HG03097 (cell line): ENCODE results near the gene ZNF512B.
A peak's percentile ranks its signal among the peaks of the same experiment; 100 is the strongest.
"Not testable (repeated sequence)": the region's sequence is repeated elsewhere in the genome, so short reads cannot be mapped to it uniquely, and the experiment has no call there.

ENCODE experiments used
- ATAC-seq: cut with Tn5 transposase; IDR thresholded peaks from one replicate; pipeline ENCODE4 v1.9.1; 2021; ENCODE audit not compliant: unreplicated experiment, low FRiP score

ZNF512B gene

DNA sequence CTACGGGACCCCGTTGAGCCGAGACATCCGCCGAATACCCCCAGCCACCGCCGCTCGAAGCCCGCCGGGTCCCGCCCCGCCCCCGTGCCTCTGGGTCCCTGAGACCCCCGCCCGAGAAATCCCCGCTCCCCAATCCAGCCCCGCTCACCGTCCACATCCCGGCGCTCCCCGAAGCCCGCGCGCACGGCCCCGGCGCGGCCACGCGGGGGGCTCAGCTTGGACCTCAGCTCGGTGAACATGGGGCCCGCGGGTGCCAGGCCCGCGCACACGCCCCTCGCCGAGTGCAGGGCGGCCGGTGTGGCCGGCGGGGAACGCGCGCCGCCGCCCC, 9.5 kb upstream of the ZNF512B start:
- no peak for ATAC-seq

DNA sequence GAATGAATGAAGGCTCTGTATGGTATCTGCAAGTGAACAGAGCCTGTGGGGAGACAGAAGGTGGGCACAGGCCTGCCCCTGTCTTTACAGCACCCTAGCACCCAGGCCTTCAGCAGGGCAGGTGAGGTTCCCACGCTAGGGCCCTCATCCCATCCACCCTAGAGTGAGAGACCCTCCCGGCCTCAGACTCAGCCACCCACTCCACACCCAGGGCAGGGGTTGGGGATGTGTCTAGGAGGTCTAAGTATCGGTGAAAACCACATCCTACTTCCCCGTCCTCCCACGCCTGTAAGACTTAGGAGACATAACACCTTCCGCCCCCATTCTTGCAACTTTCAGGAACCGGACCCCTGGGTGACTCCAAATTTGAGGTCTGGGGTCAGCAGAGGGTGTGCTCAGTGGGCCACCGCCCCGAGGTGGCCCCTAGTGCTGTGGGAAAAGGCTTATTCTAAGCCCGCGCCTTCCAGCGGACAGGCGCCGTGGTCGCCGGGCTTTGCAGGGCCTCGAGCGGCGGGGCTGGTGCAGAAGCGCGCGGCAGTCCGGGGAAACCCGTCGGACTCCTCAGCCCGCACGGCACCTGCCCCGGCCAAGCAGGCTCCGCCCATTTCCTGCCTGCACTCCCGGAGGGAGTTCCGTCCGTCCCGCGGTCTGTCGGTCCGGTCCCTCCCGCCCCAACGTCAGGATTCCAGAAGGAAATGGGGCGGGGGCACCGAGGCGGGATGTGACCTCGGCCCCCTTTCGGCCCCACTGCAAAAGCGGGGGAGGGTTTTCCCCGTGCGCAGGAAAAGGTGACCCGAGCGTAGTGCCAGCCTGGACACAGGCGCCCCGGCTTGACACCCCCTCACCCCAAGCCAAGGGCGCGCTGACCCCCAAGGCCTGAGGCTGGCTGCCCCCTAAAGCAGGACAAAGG, 8.8 kb upstream of the ZNF512B start:
- peak; percentile 27 for ATAC-seq

DNA sequence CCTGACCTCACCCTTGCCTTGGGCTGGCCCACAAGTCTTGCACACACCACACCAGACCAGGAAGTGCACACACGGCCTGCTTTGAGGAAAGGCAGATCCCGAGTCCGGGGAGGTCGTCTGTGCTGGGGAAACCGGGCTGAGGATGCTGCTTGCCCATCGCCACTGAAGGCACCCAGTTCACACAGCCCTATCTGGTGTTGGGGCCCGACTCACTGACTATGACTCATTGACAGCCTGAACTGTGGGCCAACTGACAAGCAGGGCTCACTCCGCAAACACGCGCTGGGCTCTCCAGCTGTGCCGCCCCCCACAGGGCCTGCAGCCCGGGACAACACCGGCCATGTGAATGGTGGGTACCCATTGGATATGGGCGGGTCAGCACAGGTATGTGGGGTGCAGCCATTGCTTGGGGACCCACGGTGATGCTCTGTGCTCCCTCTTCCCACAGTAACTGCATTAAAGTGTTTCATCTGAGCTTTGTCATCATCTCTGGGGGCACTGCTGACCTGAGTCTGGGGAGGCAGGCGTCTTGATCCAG, 8.1 kb upstream of the ZNF512B start:
- no peak for ATAC-seq

DNA sequence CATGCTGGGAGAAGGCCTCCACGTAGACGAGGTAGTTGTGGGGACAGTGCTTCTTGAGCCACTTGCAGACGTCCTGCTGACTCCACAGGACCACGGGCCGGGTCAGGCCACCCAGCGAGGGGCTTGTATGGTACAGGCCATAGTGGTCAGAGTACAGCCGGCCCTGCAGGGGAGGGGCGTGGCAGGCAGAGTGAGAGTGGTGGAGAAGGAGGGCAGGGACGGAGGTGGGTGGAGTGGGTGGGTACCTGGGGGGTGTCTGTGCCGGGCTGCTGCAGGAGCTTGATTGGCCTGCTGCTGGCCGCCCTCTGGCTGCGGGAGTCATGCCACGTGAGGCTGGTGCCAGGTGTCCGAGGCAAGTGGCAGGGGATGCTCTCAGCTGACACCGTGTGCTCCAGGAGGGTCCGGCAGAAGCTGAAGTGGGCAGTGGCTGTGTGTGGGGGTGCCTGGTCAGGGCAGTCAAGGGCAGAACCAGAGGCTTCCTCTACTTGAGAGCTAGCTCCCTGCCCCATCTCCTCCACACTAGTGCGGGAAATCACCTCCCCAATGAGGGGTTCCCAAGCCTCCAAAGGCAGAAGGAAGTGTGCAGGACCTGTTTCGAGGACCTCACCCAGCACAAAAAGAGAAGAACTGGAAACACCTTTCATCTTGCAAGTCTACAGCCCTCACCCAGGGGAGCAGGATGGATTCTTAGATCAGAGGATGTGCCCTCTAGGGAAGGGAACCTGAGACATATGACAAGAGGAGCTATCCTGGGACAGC, 7.4 kb upstream of the ZNF512B start:
- ATAC-seq: no peak

DNA sequence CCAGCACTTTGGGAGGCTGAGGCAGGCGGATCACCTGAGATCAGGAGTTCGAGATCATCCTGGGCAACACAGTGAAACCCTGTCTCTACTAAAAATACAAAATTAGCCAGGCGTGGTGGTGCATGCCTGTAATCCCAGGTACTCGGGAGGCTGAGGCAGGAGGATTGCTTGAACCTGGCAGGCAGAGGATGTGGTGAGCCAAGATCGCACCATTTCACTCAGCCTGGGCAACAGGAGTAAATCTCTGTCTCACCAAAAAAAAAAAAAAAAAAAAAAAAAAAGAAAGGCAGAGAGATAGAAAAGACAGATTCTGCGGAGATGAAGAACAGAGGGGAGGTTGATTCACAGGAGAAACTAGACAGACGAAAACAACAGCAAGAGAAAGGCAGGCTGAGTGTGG, 6.8 kb upstream of the ZNF512B start:
- not testable (repeated sequence) for ATAC-seq

DNA sequence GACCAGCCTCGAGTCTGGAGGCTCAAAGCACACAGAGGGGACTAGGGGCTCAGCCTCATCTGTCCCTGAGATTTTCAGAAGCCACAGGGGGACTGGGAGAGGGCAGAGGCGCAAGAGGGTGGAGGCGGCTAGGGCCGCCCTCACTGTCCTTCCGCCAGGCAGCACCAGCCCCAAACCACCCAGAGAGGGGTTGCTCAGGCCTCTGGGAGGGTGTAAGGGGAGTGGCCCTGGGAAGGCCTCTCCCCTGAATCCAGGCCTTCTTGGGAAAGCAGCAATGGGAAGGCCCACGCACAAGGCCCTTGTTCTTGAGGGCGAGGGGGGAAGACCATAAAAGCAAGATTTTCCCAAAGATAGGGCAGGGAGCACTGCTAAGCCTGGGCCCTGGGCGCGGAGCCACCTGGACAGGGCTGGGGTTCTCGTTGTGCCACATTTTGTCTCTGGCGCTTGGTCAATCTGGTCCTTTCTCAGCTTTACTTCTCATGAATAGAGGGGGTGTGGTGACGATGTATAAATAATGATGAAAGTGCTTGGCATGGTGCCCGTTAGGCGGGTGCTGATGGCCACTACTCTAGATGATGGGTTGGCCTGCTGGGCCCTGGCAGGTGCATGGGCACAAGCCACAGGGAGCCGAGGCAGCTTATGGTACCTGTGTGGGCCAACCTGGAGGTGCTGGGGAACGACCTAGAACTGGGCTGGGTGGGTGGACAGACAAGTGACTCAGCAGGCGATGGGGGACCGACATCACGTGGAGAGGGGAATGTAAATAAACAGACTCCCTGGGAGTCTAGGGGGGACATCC, 4.9 kb upstream of the ZNF512B start:
- ATAC-seq: no peak

DNA sequence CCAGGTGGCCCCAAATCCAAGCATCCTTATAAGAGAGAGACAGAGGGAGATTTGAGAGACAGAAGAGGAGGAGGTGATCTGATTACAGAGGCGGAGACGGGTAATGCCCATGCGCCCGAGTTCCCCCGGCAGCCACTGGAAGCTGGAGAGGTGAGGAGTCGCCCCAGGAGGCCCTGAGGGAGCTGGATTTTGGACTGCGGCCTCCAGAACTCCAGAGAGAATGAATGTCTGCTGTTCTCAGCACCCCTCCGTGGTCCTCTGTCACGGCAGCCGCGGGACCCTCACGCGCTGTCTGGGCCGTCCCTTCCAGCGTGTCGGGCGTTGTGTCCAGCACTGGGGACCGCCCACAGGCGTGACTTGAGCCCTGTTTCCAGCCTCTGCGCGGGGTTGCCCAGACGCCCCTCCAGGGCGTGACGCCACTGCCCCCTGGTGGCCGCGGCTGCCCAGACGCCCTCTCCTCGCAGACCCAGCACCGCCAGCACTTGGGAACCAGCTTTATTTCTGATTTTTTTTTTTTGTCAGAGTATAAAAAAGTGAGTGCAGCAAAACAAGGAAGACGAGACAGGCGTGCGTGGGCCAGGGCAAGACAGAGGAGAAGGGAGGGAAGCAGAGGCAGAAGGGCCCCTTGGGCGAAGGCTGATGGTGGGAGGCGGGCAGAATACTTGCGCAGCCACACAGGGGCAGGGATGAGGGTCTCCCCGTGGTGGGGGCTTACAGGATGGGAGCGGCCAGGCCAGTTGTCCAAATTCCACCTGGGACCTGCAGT, 4.1 kb upstream of the ZNF512B start:
- ATAC-seq: no peak

DNA sequence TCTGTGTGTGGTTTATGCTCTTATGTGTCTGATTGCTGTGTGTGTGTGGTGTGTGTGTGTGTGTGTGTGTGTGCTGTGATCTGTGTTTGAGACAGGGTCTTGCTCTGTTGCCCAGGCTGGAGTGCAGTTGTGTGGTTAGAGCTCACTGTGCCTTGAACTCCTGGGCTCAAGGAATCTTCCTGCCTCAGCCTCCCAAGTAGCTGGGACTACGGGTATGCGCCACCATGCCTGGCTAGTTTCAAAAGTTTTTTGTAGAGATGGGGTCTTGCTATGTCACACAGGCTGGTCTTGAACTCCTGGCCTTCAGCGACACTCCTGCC, 3.4 kb upstream of the ZNF512B start:
- no peak for ATAC-seq

DNA sequence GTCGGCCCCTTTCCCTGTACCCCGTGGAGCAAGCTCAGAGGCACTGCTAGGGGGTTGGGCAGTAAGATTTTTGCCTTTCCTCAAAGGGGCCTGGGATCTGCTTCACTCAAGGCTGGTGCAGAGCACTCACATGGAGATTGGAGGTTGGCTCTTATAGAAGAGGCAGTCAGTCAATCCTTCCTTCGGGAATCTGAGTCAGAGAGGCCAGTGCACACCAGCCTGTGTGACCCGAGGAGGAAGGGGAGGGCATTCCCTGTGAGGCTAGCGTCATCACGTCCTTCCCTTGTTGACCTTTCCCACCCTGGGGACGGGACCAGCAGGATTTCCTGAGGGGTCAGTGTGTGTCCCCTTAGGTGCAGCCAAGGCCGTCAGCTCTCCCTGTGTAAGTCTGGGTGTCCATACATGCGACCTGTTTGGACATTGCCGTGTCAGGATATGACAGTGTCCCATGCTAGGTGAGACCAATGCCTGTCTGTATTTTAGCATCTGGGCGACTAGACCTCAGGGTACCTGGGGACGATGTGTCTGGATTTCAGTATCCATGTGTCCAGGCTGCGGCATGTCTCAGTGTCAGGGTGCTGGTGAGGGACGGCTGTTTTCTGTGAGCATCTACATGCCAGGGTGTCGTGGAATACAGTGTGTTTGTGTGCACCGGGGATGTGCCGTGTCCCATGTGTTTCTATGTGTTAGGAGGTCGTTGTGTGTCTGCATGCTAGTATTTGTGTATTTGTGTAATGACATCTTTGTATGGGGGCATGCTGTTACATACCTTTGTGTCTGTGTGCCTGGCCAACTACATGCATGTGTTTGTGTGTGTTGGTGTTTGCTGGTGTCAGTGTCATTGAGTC, 2.8 kb upstream of the ZNF512B start:
- ATAC-seq: no peak

DNA sequence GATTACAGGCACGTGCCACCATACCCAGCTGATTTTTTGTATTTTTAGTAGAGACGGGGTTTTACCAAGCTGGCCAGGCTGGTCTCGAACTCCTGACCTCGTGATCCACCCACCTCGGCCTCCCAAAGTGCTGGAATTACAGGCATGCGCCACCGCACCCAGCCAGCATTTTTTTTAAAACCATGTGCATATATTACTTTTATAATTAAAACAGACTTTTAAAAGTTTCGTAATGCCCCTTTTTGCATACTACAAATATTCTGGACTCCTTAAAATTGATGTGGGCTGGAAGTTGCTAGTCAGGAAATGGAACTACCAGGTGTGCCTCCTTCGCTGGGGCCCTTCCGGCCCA, 2.2 kb upstream of the ZNF512B start:
- not testable (repeated sequence) for ATAC-seq

DNA sequence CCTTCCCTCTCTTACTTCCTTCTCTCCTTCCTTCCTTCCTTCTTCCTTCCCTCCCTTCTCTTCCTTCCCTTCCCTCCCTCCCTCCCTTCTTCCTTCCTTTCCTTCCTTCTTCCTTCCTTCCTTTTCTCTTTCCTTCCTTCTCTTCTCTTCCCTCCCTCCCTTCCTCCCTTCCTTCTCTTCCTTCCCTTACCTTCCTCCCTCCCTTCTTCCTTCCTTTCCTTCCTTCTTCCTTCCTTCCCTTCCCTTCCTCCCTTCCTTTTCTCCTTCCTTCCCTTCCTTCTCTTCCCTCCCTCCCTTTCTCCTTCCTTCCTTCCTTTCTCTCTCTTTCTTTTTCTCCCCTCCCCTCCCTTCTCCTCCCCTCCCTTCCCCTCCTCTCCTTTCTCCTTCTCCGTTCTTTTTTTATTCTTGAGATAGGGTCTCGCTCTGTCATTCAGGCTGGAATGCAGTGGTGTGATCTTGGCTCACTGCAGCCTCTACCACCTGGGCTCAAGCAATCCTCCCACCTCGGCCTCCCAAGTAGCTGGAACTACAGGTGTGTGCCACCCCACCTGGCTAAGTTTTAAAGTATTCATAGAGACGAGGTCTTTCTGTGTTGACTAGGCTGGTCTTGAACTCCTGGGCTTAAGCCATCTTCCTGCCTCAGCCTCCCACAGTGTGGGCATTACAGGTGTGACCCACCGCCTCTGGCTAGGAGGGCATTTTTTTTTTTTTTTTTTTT, 1.1 kb upstream of the ZNF512B start:
- ATAC-seq: no peak

DNA sequence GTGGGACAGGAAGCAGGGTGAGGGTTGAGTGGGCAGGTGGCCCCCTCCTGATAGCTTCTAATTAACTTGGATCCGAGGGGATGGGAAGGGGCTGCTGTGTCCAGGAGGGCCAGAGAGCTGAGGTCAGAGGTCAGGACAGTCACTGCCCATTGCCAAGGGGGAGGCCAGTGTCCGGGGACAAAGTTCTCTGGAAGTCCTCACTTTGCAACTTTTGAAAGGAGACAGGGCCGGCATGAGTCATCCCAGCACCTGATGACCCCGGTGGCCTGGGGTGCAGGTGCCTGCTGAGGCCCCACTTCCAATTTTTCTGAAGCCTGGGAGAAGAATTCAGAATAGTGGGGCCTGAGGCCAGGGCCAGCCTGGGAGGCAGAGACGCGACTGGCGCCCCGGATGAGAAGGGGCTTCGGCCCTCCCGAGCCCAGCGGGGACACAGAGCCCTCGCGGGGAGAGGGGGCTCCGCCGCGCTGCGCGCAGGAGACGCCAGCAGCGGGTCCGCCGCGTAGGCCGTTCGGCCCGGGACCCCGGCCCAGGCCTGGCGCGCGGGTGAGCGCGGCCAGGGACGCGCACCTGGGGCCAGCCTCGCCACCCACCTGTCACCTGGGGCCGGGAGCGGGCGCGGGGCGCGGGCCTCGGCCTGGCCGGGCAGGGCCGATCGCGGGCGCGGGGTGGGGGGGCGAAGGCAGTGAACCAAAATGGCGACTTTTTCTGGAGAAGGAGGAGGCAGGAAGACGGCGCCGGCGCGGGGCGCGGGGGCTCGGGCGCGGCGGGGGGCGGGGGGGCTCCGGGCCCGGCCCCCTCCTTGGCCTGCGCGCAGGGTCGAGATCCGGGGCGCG, 586 bp downstream of the ZNF512B start:
- no peak for ATAC-seq

DNA sequence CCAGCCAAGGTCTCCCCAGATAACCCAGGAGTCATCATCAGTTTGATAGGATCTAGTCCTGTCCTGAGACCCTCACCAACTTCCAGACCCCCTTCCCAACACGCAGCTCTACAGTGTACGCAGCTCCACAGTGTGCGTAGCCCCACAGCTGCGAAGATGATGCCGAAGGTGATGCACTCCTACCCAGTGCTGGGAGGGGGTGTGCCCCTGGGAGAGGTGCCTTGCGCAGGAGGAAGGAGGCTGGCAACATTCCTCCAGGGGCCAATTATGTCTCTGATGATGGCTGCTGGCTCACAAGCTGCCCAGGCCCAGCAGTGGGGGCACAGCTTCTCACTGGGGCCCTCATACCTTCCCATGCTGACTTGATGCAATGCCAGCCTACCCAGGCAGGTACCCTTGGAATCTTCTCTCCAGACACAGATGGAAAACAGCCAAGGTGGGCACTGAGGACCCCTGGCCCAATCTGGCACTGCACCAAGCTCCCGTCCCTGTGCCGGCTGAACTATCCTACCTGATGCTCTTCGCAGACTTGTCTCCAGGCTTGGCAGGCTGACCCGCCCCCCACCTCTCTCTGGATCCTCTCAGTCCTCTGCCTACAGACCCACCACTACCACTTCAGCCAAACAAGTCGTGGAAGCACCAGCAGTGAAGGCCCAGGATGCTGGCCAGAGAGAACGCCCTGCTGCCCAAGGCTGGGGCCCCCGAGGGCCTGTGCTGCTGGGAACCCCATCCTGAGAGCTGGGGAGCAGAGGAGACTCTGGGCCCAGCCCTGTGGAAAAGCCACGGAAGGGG, 1.4 kb downstream of the ZNF512B start:
- no peak for ATAC-seq

DNA sequence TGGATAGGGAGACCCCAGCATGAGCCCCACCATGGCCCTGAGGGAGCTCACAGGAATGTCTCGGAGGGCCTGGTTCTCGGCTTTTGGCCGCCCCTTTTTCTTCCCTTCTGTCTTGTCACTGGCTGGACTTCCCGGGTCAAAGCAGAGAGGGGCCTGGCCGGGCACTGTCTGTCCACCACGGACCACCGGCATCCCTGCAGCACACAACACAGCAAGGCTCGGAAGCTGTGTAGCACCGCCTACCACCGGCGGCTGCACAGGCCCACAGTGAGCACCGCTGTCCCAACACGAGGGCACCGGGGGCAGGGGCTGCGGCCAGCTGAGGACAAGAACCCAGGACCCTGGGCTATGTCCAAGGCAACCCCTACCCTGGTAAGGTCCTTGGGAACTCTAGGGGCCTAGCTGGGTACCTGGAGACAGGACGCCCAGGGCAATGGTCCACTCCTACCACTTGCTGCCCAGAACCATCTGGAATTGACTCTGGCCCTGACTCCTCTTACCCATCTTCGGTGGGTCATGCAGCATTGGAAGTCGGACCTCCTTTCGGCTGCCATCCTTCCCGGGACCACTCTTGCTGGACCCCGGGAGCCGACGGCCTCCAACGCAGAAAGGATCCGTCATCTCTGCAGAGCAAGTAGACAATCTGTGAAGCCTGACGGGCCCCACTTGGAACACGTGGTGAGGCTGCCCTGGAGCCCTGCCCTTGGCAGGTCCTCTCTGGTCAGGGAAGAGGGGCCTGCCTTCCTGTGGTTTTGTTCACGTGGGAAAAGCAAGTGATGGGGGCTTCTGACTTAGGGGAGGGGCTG, 2.2 kb downstream of the ZNF512B start:
- ATAC-seq: no peak

DNA sequence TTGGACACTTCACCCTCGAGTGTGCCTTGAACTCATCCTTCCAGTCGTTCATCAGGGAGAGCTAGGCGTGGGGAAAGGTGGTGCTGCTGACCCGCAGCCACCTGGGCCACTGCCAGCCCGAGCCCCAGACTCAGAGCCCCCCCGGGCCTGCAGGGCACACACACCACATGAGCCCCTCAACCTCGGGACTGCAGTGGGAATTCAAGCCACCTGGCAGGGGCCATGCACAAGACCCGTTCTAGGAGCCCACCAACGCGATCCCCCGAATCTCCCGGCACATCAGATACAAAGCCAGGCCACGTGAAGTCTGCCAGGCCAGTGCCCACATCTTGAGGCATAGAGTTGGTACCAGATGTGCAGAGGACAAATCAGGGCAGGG, 2.8 kb downstream of the ZNF512B start:
- no peak for ATAC-seq

DNA sequence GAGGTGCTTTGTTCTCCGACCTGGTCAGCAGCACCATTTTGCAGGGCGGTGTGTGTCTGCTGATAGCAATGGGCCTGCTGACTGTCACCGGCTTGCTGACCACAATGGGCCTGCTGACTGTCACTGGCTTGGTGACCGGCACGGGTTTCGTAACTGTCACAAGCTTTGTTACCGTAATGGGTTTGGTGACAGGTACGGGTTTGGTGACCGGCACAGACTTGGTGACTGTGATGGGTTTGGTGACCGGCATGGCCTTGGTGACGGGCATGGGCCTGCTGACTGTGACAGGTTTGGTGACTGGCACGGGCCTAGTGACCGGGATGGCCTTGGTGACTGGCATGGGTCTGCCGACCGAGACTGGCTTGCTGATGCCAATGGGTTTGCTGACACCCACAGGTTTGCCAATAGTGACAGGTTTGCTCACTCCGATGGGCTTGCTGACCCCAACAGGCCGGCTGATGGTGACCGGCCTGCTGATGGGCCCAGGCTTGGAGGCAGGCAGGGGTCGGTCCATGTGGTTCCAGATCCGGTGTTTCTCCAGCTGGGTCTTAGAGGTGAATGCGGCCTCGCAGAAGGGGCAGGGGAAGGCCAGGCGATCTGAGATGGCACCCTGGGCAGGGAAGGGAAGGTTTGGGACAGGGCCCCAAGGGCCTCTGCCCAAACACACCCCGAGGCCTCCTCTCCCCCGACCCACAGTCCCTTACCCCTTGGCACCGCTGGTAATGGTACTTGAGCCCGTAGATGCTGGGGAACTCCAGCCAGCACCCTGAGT, 3.4 kb downstream of the ZNF512B start:
- ATAC-seq: no peak
